Measurements from ENCODE around the gene TANK. TPM values are rescaled to one million over a fixed set of nuclear protein-coding genes. Genes with fewer than 3 reads are reported as not detected.

Gene TANK
- total and polyA plus RNA-seq, 2 donors from 2014 or later: 21.2 to 56.1 TPM

GRCh38 chr2:161208527-161209139 is 48.4 kb downstream of the TANK start:
- intact Hi-C loops (cut with DNase I): no loop called here
- H3K27ac ChIP-seq (ENCODE audit: low read depth in 2 of 2, low read length in 2 of 2): no peak overlapping the region
- no peaks in the 10 kb centered on the region for H3K27me3 ChIP-seq (ENCODE audit: control insufficient read depth, insufficient read depth, low read length)
- no peaks in the 10 kb centered on the region for H3K4me1 ChIP-seq (ENCODE audit: control insufficient read depth in 2 of 3, insufficient read depth in 2 of 3, low read depth in 1 of 3, low read length in 3 of 3)
- H3K9me3 ChIP-seq (ENCODE audit: control insufficient read depth in 2 of 3, insufficient read depth in 1 of 3, low read length in 3 of 3): no peaks in the 10 kb centered on the region
- H3K36me3 ChIP-seq (ENCODE audit: control insufficient read depth in 2 of 3, insufficient read depth in 3 of 3, low read length in 3 of 3): peaks cover 0 to 3% (median 0%) of the 10 kb centered on the region in 3 donors
- no peak overlapping the region for H3K9ac ChIP-seq (ENCODE audit: low read length in 3 of 3)
- FAIRE-seq (no peak), DNase-seq (no peak)
- TF ChIP-seq CTCF (IDR thresholded peaks at IDR 0.05; ENCODE audit: borderline replicate concordance, extremely low read depth, insufficient read depth): no peak
- no peak overlapping the region for H3K4me3 ChIP-seq (ENCODE audit: low read length in 3 of 3)

- H3K9ac ChIP-seq (ENCODE audit: low read length in 3 of 3): no peak overlapping the region
- H3K4me1 ChIP-seq (ENCODE audit: control insufficient read depth in 2 of 3, insufficient read depth in 2 of 3, low read depth in 1 of 3, low read length in 3 of 3): no peaks in the 10 kb centered on the region
- DNase-seq (no peak), FAIRE-seq (no peak)
- H3K36me3 ChIP-seq (ENCODE audit: control insufficient read depth in 2 of 3, insufficient read depth in 3 of 3, low read length in 3 of 3): peaks cover 0 to 5% (median 2%) of the 10 kb centered on the region in 3 donors
- no peak for TF ChIP-seq CTCF (IDR thresholded peaks at IDR 0.05; ENCODE audit: borderline replicate concordance, extremely low read depth, insufficient read depth)
- intact Hi-C loops (cut with DNase I): no loop called here
- no peaks in the 10 kb centered on the region for H3K27me3 ChIP-seq (ENCODE audit: control insufficient read depth, insufficient read depth, low read length)
- no peak overlapping the region for H3K4me3 ChIP-seq (ENCODE audit: low read length in 3 of 3)
- no peak overlapping the region for H3K27ac ChIP-seq (ENCODE audit: low read depth in 2 of 2, low read length in 2 of 2)
- H3K9me3 ChIP-seq (ENCODE audit: control insufficient read depth in 2 of 3, insufficient read depth in 1 of 3, low read length in 3 of 3): no peaks in the 10 kb centered on the region
Observed at GRCh38 chr2:161209902-161210301, 49.7 kb downstream of the TANK start.

GRCh38 chr2:161217597-161218185 is 57.5 kb downstream of the TANK start:
- DNase-seq: no peak
- Histone ChIP-seq H3K4me3 (ENCODE audit: low read length in 3 of 3) (no peak overlapping the region), H3K27me3 (ENCODE audit: control insufficient read depth, insufficient read depth, low read length) (no peaks in the 10 kb centered on the region), H3K9me3 (ENCODE audit: control insufficient read depth in 2 of 3, insufficient read depth in 1 of 3, low read length in 3 of 3) (no peaks in the 10 kb centered on the region), H3K9ac (ENCODE audit: low read length in 3 of 3) (no peak overlapping the region), H3K36me3 (ENCODE audit: control insufficient read depth in 2 of 3, insufficient read depth in 3 of 3, low read length in 3 of 3) (peaks cover 0 to 4% (median 2%) of the 10 kb centered on the region in 3 donors), H3K27ac (ENCODE audit: low read depth in 2 of 2, low read length in 2 of 2) (no peak overlapping the region), H3K4me1 (ENCODE audit: control insufficient read depth in 2 of 3, insufficient read depth in 2 of 3, low read depth in 1 of 3, low read length in 3 of 3) (no peaks in the 10 kb centered on the region)
- TF ChIP-seq CTCF (IDR thresholded peaks at IDR 0.05; ENCODE audit: borderline replicate concordance, extremely low read depth, insufficient read depth): no peak
- intact Hi-C loops (cut with DNase I): no loop called here
- no peak for FAIRE-seq

Measured in kidney (tissue), 14 donors.